HepG2 (cell line): ENCODE measurements around the gene NELFCD. TPM values are rescaled to one million over a fixed set of nuclear protein-coding genes. Genes with fewer than 3 reads are reported as not detected.

ENCODE experiments used
- CREB1 ChIP-seq, 2 experiments: fragments of 450-650 bp in 1 of 2; IDR thresholded peaks; 2 replicates each; pipeline ENCODE4 v1.6.1; 2016 to 2017; ENCODE audit warnings: control low read depth in 1 of 2, mild to moderate bottlenecking in 1 of 2, missing compliant biosample characterization in 1 of 2, missing genetic modification characterization in 1 of 2
- FOXO4 ChIP-seq: sonication (generic); formaldehyde crosslinking; conservative IDR thresholded peaks from 2 replicates; pipeline ENCODE4 v1.8.1; 2023; ENCODE audit warnings: missing genetic modification reagents
- FOXP4 ChIP-seq: sonication (generic); formaldehyde crosslinking; IDR thresholded peaks from 2 replicates; pipeline ENCODE4 v1.4.0; 2020; ENCODE audit warnings: missing genetic modification reagents
- MAFF ChIP-seq: IDR thresholded peaks from 2 replicates; pipeline ENCODE4 v1.6.1; 2011; ENCODE audit warnings: low read depth, low read length, improper control_type of control experiment
- MAFG ChIP-seq: sonication (generic); formaldehyde crosslinking; IDR thresholded peaks from 2 replicates; pipeline ENCODE4 v1.5.1; 2020; ENCODE audit warnings: mild to moderate bottlenecking, missing genetic modification reagents
- MAFK ChIP-seq, 2 experiments: IDR thresholded peaks in 1 of 2; conservative IDR thresholded peaks in 1 of 2; 2 replicates each; pipeline ENCODE4 v1.6.1; 2011; ENCODE audit warnings: improper control_type of control experiment in 2 of 2, low read length in 2 of 2
- PAXIP1 ChIP-seq: sonication (generic); formaldehyde crosslinking; conservative IDR thresholded peaks from 2 replicates; pipeline ENCODE4 v1.4.0; 2020; ENCODE audit warnings: mild to moderate bottlenecking, missing genetic modification reagents, moderate library complexity
- PRDM10 ChIP-seq: sonication (generic); formaldehyde crosslinking; IDR thresholded peaks from 2 replicates; pipeline ENCODE4 v1.4.0; 2020; ENCODE audit warnings: low read depth, missing genetic modification reagents
- RORA ChIP-seq: sonication (generic); formaldehyde crosslinking; IDR thresholded peaks from 2 replicates; pipeline ENCODE4 v1.5.0; 2020; ENCODE audit warnings: mild to moderate bottlenecking, missing genetic modification reagents, moderate library complexity
- SALL1 ChIP-seq: sonication (generic); formaldehyde crosslinking; IDR thresholded peaks from 2 replicates; pipeline ENCODE4 v1.8.0; 2022; ENCODE audit warnings: mild to moderate bottlenecking, missing genetic modification reagents
- SMC3 ChIP-seq: IDR thresholded peaks from 2 replicates; pipeline ENCODE4 v1.6.1; 2011; ENCODE audit warnings: low read length, improper control_type of control experiment
- ZKSCAN8 ChIP-seq: IDR thresholded peaks from 2 replicates; pipeline ENCODE4 v1.6.1; 2016; ENCODE audit warnings: borderline replicate concordance, missing genetic modification reagents, missing compliant biosample characterization
- ZNF549 ChIP-seq: sonication (generic); formaldehyde crosslinking; IDR thresholded peaks from 2 replicates; pipeline ENCODE4 v1.5.0; 2020; ENCODE audit warnings: missing genetic modification reagents
- polyA plus RNA-seq, 8 experiments: library from polyadenylated mRNA; depleted of rRNA in 3 of 8; stranded (reverse) in 7 of 8; unstranded in 1 of 8; fragments of >200 nt; fragmentation: Illumina TruSeq in 4 of 8; extraction: Trizol in 4 of 8; gene quantifications; 2 replicates each; pipeline versions ENCODE4 v1.2.1 to v1.2.3, GENCODE V29; 2011 to 2016; ENCODE audit warnings: low read depth in 4 of 8, missing spikeins in 1 of 8, mixed read lengths in 1 of 8; ENCODE audit not compliant: insufficient read depth in 1 of 8
- total RNA-seq, 5 experiments: library from RNA; depleted of rRNA; stranded (reverse); fragments of >200 nt; fragmentation: Illumina TruSeq; extraction: Trizol; gene quantifications; 2 replicates each; pipeline ENCODE4 v1.2.3, GENCODE V29; 2016; ENCODE audit warnings: low read depth in 1 of 5

Gene NELFCD
- total and polyA plus RNA-seq, 2 of the 13 experiments (the other 11 are each of a cell fraction or from before 2014, with no cell fraction given), result 159 to 203 TPM

GRCh38 chr20:58950603-58951002, 30.5 kb upstream of the NELFCD start (continued):
- TF ChIP-seq PRDM10 (CRISPR knock-in tag) (no peak), SMC3 (0 out of 2 replicates have a peak, but pooled peaks have one; percentile 9), MAFK (conservative IDR thresholded peaks at IDR 0.05 in 1 of 2, IDR thresholded peaks at IDR 0.05 in 1 of 2; ENCODE audit: low read length in 2 of 2) (peak; percentile 97 to 98), MAFG (CRISPR knock-in tag) (no peak), RORA (CRISPR knock-in tag) (0 out of 2 replicates have a peak, but pooled peaks have one; percentile 53), ZNF549 (CRISPR knock-in tag) (no peak), ZKSCAN8 (CRISPR knock-in tag) (no peak), SALL1 (no peak), FOXP4 (CRISPR knock-in tag) (peak; percentile 71), MAFF (peak; percentile 95), FOXO4 (CRISPR knock-in tag) (no peak), PAXIP1 (no peak), CREB1 (IDR thresholded peaks at IDR 0.05) (no peak), CREB1 (CRISPR knock-in tag; IDR thresholded peaks at IDR 0.05) (no peak)
